ENCODE results near the gene SLC17A7. TPM values are rescaled to one million over a fixed set of nuclear protein-coding genes. Genes with fewer than 3 reads are reported as not detected.

Gene SLC17A7
- total RNA-seq, 2 donors from 2014 or later, result 0.22 to 0.33 TPM

- 27 to 36% methylated on average over 10 to 15 of the region's 15 CpGs for WGBS, 2 experiments (ENCODE audit: insufficient coverage in 1 of 2, insufficient read length in 1 of 2)
- Histone ChIP-seq H3K4me3 (ENCODE audit: low read length) (peak overlapping the region; percentile 91), H3K27me3 (ENCODE audit: control insufficient read depth, insufficient read depth, low read length, poor library complexity, severe bottlenecking) (no peaks in the 10 kb centered on the region), H3K9ac (ENCODE audit: extremely low read depth, low read length, poor library complexity, severe bottlenecking) (peak overlapping the region; percentile 100), H3K27ac (ENCODE audit: low read depth, low read length) (peak overlapping the region; percentile 69), H3K36me3 (ENCODE audit: control insufficient read depth, insufficient read depth, low read length) (peaks cover 51% of the 10 kb centered on the region), H3K4me1 (ENCODE audit: control insufficient read depth, insufficient read depth, low read length) (peaks cover 6% of the 10 kb centered on the region), H3K9me3 (ENCODE audit: control insufficient read depth, low read length) (no peaks in the 10 kb centered on the region)
- Mint-ChIP-seq H3K9me3 (peaks cover 2% of the 10 kb centered on the region), H3K4me1 (peaks cover 9% of the 10 kb centered on the region), H3K36me3 (ENCODE audit: low read depth) (peaks cover 54% of the 10 kb centered on the region), H3K27ac (peak overlapping the region; percentile 99), H3K27me3 (ENCODE audit: insufficient read depth) (no peaks in the 10 kb centered on the region), H3K4me3 (peak overlapping the region; percentile 99)
- TF ChIP-seq, protein P1, sequence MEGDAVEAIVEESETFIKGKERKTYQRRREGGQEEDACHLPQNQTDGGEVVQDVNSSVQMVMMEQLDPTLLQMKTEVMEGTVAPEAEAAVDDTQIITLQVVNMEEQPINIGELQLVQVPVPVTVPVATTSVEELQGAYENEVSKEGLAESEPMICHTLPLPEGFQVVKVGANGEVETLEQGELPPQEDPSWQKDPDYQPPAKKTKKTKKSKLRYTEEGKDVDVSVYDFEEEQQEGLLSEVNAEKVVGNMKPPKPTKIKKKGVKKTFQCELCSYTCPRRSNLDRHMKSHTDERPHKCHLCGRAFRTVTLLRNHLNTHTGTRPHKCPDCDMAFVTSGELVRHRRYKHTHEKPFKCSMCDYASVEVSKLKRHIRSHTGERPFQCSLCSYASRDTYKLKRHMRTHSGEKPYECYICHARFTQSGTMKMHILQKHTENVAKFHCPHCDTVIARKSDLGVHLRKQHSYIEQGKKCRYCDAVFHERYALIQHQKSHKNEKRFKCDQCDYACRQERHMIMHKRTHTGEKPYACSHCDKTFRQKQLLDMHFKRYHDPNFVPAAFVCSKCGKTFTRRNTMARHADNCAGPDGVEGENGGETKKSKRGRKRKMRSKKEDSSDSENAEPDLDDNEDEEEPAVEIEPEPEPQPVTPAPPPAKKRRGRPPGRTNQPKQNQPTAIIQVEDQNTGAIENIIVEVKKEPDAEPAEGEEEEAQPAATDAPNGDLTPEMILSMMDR (conservative IDR thresholded peaks at IDR 0.05), result no peak
- no peak for DNase-seq
These were observed 47.7 kb upstream of the SLC17A7 start for GRCh38 chr19:49488863-49489537.

DNA sequence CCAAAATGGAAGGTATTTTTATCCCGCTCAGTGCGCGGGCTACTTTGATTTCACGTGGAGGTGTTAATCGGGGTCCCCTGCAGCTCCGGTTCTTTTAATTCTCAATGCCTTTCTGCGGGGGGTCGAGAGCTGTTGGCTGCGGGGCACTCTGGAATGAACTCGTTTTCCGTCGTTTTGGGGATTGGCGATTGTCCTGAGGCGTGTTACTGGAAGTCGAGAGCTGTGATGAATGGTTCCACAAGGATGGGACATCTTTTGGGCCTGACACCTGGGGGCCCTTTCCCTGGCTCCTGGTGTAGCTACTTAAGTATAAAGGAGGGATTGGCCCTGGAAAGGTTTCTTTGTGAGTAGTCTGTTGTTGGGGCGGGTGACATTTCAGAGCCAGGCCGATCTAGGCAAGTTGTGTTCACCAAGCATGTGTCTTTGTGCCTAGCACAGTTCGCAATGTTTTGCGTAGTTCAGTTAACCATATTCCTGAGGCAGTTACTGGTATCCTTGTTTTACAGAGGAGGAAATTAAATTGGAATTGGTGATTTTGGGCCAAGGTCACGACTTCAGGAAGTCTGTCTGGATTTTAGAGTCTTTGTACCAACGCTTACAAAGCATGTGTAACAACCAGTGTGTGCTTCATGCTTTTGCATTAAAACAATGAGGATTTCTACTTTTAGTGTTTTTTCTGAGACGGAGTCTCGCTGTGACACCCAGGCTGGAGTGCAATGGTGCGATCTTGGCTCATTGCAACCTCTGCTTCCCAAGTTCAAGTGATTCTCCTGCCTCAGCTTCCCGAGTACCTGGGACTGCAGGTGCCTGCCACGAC is 46.9 kb upstream of the SLC17A7 start:
- no peaks in the 10 kb centered on the region for H3K27me3 Mint-ChIP-seq (ENCODE audit: insufficient read depth)
- peaks cover 6% of the 10 kb centered on the region for H3K4me1 ChIP-seq (ENCODE audit: control insufficient read depth, insufficient read depth, low read length)
- peak overlapping the region; percentile 100 for H3K9ac ChIP-seq (ENCODE audit: extremely low read depth, low read length, poor library complexity, severe bottlenecking)
- H3K27me3 ChIP-seq (ENCODE audit: control insufficient read depth, insufficient read depth, low read length, poor library complexity, severe bottlenecking), result no peaks in the 10 kb centered on the region
- WGBS, 2 experiments (ENCODE audit: insufficient coverage in 1 of 2, insufficient read length in 1 of 2), result 0% methylated on average over 17 to 26 of the region's 26 CpGs
- H3K36me3 Mint-ChIP-seq (ENCODE audit: low read depth), result peaks cover 54% of the 10 kb centered on the region
- H3K27ac Mint-ChIP-seq, result peak overlapping the region; percentile 99
- peak overlapping the region; percentile 91 for H3K4me3 ChIP-seq (ENCODE audit: low read length)
- peak overlapping the region; percentile 95 for H3K27ac ChIP-seq (ENCODE audit: low read depth, low read length)
- peak overlapping the region; percentile 99 for H3K4me3 Mint-ChIP-seq
- peaks cover 9% of the 10 kb centered on the region for H3K4me1 Mint-ChIP-seq
- peaks cover 51% of the 10 kb centered on the region for H3K36me3 ChIP-seq (ENCODE audit: control insufficient read depth, insufficient read depth, low read length)
- peaks cover under 1% of the 10 kb centered on the region for H3K9me3 Mint-ChIP-seq
- peak; percentile 76 for DNase-seq
- H3K9me3 ChIP-seq (ENCODE audit: control insufficient read depth, low read length), result no peaks in the 10 kb centered on the region
- TF ChIP-seq, protein P1 (conservative IDR thresholded peaks at IDR 0.05), result no peak

DNA sequence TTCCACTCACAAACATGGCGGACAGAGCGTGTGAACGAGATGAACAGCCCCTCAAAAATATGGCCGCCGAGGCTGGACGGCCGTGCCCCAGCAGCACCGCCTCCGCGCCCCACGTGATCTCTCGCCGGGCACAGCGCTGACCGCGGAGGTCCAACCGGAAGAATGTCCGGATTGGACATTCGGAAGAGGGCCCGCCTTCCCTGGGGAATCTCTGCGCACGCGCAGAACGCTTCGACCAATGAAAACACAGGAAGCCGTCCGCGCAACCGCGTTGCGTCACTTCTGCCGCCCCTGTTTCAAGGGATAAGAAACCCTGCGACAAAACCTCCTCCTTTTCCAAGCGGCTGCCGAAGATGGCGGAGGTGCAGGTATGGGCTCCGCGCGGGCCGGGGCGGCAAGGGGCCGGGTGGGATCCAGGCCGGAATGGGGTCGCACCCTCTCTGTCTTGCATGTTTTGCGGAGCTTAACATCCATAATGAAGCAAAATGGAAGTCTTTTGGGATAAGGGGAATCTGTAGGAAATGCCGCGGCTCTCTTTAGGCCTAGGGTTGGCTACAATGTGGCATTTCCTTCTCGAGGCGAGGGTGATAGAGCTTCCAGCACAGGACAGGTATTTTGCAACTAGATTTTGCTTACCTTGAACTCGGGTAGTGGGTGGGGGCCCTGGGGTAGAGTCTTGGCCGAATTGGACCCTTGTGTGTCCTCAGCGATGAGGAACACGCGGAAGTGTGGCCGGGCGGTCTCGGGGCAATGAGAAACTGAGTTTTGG is 46.1 kb upstream of the SLC17A7 start, which contains the start of gene RPL13A:
Gene RPL13A (plus strand): TSS at position 332 of the 769 bp plus-strand sequence. CDS start 22 bp downstream, at position 354.
- Mint-ChIP-seq H3K9me3 (no peaks in the 10 kb centered on the region), H3K27ac (peak within 1 kb of the TSS; percentile 99), H3K4me3 (peak within 1 kb of the TSS; percentile 99), H3K36me3 (ENCODE audit: low read depth) (peaks cover 48% of the 10 kb centered on the region), H3K27me3 (ENCODE audit: insufficient read depth) (no peaks in the 10 kb centered on the region), H3K4me1 (peaks cover 9% of the 10 kb centered on the region)
- H3K36me3 ChIP-seq (ENCODE audit: control insufficient read depth, insufficient read depth, low read length), result peaks cover 43% of the 10 kb centered on the region
- no peaks in the 10 kb centered on the region for H3K27me3 ChIP-seq (ENCODE audit: control insufficient read depth, insufficient read depth, low read length, poor library complexity, severe bottlenecking)
- DNase-seq, result peak; percentile 100
- H3K4me3 ChIP-seq (ENCODE audit: low read length), result peak within 1 kb of the TSS; percentile 91
- peak within 1 kb of the TSS; percentile 95 for H3K27ac ChIP-seq (ENCODE audit: low read depth, low read length)
- peaks cover 6% of the 10 kb centered on the region for H3K4me1 ChIP-seq (ENCODE audit: control insufficient read depth, insufficient read depth, low read length)
- TF ChIP-seq, protein P1 (conservative IDR thresholded peaks at IDR 0.05), result no peak
- peak within 1 kb of the TSS; percentile 100 for H3K9ac ChIP-seq (ENCODE audit: extremely low read depth, low read length, poor library complexity, severe bottlenecking)
- WGBS, 2 experiments (ENCODE audit: insufficient coverage in 1 of 2, insufficient read length in 1 of 2), result 0% methylated on average over 40 to 57 of the region's 57 CpGs
- no peaks in the 10 kb centered on the region for H3K9me3 ChIP-seq (ENCODE audit: control insufficient read depth, low read length)
